Skeletal muscle cell (primary cell): ENCODE data around the gene POLR2J3.
"Not testable (repeated sequence)": the region's sequence is repeated elsewhere in the genome, so short reads cannot be mapped to it uniquely, and the experiment has no call there.

Source experiments
- DNase-seq: peaks from one replicate; pipeline ENCODE4 v3.0.0-alpha.2; 2010; ENCODE audit warnings: low read depth
- H3K4me3 ChIP-seq: 2 replicates; pipeline ENCODE4 v1.5.1; 2011; ENCODE audit warnings: low read depth, mild to moderate bottlenecking, control low read depth, low read length, moderate library complexity

Gene POLR2J3

GRCh38 chr7:102592477-102593019 is 20.2 kb upstream of the POLR2J3 start:
- not testable (repeated sequence) for DNase-seq, H3K4me3 ChIP-seq

- not testable (repeated sequence) for H3K4me3 ChIP-seq, DNase-seq
Observed at GRCh38 chr7:102589857-102590256, 17.5 kb upstream of the POLR2J3 start.

DNA sequence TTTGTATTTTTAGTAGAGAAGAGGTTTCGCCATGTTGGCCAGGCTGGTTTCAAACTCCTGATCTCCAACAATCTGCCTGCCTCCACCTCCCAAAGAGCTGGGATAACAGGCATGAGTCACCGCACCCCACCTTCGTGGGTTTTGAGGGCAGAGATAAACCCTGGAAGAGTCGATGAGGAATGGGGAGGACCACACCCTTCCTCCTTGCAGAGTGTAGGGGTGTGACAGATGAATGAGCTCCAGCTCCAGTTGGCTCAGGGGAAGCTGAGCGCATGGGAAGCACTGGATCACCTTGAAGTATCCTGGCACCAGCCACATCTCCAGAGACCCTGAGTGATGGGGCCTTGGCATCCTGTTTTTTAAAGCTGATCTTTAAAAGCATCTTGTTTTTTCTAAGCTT is 11.1 kb upstream of the POLR2J3 start:
- not testable (repeated sequence) for H3K4me3 ChIP-seq, DNase-seq

DNA sequence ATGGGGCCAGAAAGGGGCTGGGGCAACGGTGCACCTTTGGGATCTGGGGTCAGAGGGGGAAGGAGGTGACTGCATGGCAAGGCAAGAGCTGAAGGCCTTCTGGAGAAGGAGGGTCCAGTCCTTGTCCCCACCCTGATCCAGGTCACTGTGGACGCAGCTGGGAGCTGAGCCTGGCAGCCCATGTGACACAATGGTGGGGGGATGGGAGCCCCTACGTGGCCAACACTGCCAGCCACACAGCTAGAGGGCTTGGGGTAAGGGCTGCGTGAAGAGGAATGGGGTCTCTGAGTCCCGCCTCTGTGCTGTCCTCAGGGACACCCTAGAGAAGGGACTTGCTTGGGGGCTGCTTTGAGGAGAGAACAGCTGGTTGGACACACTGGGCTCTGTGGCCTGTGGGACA is 9.3 kb upstream of the POLR2J3 start:
- not testable (repeated sequence) for H3K4me3 ChIP-seq

GRCh38 chr7:102578486-102578885 is 6.1 kb upstream of the POLR2J3 start:
- not testable (repeated sequence) for DNase-seq, H3K4me3 ChIP-seq

More for the DNA sequence above, 9.3 kb upstream of the POLR2J3 start:
- DNase-seq = not testable (repeated sequence)

DNA sequence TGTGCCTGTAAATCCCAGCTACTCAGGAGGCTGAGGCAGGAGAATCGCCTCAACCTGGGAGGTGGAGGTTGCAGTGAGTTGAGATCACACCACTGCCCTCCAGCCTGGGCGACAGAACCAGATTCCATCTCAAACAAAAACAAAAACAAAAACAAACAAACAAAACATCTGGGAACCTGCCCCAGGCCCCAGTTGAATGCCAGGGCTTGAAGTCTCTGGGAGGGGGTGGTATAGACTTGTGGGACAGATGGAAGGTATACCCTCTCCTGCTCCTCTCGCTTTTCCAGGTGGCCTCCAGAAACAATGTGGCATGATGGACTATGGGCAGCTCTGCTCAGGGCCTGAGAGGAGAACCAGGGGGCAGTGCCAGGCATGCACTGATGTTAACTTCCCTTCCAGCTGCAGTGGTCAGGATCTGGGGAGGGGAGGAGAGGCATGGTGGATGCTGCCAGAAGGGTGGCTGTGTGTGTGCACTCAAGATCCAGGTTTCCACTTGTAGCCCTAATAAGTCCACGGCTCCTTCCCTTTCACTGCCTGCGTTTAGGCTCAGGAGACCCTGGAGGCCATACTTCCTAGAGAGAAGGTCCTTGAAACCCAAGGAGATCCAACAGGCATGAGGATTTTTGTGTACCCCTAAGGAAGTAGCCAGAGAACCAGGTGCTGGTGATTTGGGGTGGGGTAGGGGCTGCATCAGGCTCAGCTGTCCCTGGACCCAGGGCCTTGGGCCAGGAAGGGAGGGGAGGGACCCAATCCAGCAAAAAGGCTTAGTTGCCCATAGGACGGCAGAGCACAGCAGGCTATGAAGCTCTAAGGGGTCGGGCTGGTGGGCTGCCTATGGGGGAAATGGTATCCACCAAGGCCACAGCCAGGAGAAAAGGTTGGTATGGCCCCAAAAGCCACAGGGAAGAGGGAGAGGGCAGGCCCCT is 5.2 kb upstream of the POLR2J3 start:
- not testable (repeated sequence) for DNase-seq

DNA sequence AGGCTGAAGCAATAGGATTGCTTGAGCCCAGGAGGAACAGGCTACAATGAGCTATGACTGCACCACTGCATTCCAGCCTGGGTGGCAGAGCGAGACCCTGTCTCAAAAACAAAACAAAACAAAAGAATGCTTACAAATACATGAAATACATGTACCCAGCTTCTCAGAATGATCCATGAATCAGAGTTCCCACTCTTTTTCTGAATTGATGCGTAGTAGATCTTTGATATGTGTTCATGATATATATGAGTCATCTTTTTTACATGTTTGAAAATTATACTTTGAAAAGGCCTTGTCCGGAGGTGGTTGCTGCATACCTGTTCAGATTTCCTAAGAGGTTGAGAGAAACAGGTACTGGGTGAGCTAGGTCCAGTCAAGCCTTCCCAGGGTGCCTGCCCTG is 4.0 kb upstream of the POLR2J3 start:
- DNase-seq, H3K4me3 ChIP-seq: not testable (repeated sequence)

More for the DNA sequence above, 5.2 kb upstream of the POLR2J3 start:
- not testable (repeated sequence) for H3K4me3 ChIP-seq

GRCh38 chr7:102574607-102575006 is 2.2 kb upstream of the POLR2J3 start:
- H3K4me3 ChIP-seq, DNase-seq: not testable (repeated sequence)

DNA sequence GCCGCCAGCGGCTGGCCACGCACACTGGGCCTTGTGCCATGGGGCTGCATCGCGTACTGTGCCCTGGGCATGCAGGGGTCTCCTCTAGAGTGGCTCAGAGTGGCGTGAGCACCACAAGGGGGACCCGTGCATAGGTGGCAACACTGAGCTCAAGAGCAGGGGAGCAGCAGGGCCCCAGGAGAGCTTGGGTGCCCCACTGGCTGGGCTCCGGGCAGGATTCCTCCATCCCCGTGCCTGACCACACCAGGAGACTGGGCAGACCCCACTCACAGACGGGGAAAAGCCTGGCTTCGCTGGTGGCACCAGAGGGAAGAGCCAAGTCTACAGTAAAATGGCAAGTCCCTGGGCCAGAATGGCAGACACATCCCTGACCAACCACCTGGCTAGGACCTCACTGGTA is 3.8 kb downstream of the POLR2J3 start:
- not testable (repeated sequence) for DNase-seq, H3K4me3 ChIP-seq

DNA sequence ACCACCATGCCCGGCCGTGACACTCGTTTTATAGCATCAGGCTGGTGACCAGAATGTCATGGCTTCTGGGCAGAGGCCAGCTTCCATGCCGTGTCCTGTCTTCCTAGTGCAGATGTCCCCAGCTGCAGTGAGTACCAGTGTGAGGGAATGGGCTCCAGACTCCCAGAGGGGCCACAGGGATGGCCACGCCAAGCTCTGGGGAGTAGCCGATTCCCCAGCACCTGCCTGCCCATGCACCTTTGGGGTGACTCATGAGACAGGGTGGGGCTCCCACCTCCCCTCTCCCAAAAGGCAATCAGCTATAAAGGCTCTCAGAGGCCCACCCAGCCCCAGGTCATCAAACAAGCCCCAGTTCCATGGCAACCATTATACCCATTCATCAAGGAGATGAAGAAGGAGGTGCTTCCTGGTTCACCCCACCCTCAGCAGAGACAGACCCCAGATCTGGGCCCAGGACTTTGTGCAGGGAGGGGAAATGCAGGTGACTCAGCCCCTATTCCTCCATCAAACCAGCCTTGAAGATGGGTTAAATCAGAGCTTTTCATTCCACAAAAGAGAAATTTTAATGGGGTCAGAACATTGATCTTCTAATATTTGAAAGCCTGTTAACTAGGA is 21.5 kb downstream of the POLR2J3 start, which contains the start of gene SPDYE2:
TSS of gene SPDYE2 (plus strand) at position 419 of the 615 bp plus-strand sequence. CDS start 2,030 bp downstream, outside the sequence.
- not testable (repeated sequence) for H3K4me3 ChIP-seq, DNase-seq

GRCh38 chr7:102546353-102546752 is 26.0 kb downstream of the POLR2J3 start:
- DNase-seq, H3K4me3 ChIP-seq: not testable (repeated sequence)

DNA sequence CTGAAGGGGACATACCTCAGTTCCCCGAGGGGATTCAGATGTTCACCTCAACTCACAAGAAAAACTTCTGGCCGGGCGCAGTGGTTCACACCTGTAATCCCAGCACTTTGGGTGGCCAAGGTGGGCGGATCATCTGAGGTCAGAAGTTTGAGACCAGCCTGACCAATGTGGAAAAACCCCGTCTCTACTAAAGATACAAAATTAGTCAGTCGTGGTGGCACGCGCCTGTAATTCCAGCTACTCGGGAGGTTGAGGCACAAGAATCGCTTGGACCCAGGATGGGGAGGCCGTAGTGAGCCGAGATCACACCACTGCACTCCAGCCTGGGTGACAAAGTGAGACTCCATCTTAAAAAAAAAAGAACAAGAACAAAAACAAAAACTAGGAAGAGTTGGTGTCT is 27.1 kb downstream of the POLR2J3 start:
- DNase-seq, H3K4me3 ChIP-seq: not testable (repeated sequence)

GRCh38 chr7:102544372-102544771 is 28.0 kb downstream of the POLR2J3 start:
- DNase-seq, H3K4me3 ChIP-seq: not testable (repeated sequence)

- not testable (repeated sequence) for DNase-seq, H3K4me3 ChIP-seq
Observed at GRCh38 chr7:102543596-102543995, 28.8 kb downstream of the POLR2J3 start, which contains the start of gene UPK3BL2. Gene UPK3BL2 (minus strand): TSS chr7:102543696. CDS start chr7:102543636, 60 bp downstream.

DNA sequence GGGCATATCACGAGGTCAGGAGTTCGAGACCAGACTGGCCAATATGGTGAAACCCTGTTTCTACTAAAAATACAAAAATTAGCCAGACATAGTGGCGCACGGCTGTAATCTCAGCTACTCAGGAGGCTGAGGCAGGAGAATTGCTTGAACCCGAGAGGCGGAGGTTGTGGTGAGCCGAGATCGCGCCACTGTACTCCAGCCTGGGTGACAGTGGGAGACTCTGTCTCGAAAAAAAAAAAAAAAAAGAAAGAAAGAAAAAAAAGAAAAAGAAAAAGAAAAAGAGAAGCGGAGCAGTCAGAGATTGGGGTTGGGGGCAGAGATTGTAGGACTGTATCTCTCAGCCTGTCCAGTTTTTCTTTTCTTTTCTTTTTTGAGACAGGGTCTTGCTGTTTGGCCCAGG is 29.6 kb downstream of the POLR2J3 start:
- not testable (repeated sequence) for DNase-seq, H3K4me3 ChIP-seq

DNA sequence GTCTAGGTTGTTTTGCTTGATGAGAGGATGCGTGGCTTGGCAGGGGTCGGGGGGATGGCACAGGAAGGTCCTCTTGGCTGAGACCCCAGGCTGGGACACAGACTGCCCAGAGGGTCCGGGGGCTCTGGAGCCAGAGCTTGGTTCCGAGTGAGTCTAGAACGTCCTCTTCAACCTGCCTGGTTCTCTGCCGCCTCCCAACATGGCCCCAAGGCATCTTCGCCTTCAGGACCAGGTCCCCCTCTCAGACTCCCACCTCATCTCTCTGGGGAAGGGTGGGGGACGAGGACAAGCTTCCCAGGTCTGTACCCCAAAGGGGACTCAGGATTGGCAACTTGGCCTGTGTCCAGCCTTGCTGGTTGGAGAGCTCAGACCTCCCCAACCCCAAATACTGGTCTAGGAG is 30.3 kb downstream of the POLR2J3 start:
- DNase-seq, H3K4me3 ChIP-seq: not testable (repeated sequence)

- H3K4me3 ChIP-seq, DNase-seq: not testable (repeated sequence)
Observed at GRCh38 chr7:102540604-102541003, 31.8 kb downstream of the POLR2J3 start.

DNA sequence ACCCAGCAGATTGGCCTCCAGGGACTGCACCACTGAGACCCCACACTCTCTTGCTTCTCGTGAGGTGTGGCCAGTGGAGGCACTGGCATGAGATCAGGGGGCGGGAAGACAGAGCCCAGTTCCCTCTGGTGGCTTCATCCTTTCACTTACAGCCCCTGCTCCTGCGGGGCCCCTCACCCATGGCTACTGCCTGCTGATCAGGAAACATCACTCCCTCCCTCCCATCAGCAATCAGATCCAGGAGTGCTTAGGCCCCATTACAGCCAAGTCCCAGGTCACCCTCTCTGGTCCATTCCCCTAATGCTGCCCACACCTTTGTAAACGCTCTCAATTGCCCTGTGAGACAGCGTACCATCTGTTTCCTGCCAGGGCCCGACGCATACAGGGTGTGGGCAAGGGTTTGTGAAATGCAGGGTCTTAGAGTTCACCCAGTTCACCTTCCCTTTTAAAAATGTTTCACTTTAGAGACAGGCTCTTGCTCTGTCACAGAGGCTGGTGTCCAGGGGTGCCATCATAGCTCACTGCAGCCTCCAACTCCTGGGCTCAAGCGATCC is 37.2 kb downstream of the POLR2J3 start:
- H3K4me3 ChIP-seq, DNase-seq: not testable (repeated sequence)

- DNase-seq, H3K4me3 ChIP-seq: not testable (repeated sequence)
Observed at GRCh38 chr7:102532127-102532526, 40.3 kb downstream of the POLR2J3 start.

DNA sequence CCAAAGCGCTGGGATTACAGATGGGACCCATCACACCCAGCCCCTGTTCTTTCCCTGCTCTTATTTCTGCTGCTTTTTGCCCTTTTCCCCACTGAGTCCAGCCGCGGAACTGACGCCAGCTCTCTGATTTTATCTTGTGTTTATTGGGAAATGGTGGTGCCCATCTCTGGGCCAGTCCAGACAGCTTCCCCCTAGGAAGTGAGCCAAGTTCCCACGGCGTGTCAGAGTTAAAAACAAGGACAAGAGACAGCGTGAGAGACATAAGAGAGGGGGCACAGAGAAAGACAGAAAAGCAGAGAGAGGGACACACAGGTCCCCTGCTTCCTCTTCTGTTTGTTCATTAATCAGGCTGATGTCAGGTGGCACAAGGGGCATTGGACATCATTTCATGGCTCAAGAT is 40.8 kb downstream of the POLR2J3 start:
- DNase-seq, H3K4me3 ChIP-seq: not testable (repeated sequence)
